NCI-H2196 treated with DMSO at 0.1 percent for 48 hours (cell line): ENCODE measurements around the gene EXOC3.

Source experiments
- DNase-seq: peaks from one replicate; lab custom pipeline; 2025; ENCODE audit not compliant: unreplicated experiment; lab: John Stamatoyannopoulos, UW

EXOC3 gene

GRCh38 chr5:425714-426113 is 17.3 kb upstream of the EXOC3 start:
- no peak for DNase-seq

DNA sequence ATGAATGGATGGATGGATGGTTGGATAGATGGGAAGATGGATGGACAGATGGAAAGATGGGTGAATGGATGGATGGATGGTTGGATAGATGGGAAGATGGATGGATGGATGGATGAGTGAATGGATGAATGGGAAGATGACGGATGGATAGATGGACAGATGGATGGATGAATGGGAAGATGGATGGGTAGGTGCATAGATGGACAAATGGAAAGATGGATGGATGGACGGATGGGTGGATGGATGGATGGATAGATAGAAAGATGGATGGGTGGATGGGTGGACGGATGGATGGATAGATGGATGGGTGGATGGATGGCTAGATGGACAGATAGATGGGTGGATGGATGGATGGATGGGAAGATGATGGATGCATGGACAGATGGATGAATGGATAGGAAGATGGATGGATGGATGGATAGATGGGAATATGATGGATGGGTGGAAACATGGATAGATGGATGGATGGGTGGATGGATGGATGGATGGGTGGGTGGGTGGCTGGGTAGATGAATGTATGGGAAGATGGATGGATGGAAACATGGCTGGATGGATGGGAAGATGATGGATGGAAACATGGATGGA is 16.5 kb upstream of the EXOC3 start:
- DNase-seq = no peak

- DNase-seq = no peak
Measured at GRCh38 chr5:427415-428087, 15.4 kb upstream of the EXOC3 start.

DNA sequence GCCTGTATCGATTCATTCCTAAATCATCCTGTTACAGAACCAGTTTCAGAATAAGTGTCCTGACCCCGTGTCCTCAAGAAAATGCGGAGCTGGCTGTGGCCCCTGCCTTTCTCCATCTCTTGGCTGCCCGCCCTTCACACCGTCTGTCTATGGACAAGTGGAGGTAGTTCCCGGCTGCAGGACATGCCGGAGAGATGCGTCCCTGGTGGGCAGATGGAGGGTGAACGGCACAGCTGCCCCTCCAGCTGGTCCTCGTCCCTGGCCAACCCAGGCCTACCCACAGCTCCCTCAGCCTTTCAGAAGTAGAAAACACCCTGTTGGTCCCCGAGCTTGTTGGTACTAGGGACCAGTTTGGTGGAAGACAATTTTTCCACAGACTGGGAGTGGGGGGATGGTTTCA is 14.8 kb upstream of the EXOC3 start:
- no peak for DNase-seq

DNA sequence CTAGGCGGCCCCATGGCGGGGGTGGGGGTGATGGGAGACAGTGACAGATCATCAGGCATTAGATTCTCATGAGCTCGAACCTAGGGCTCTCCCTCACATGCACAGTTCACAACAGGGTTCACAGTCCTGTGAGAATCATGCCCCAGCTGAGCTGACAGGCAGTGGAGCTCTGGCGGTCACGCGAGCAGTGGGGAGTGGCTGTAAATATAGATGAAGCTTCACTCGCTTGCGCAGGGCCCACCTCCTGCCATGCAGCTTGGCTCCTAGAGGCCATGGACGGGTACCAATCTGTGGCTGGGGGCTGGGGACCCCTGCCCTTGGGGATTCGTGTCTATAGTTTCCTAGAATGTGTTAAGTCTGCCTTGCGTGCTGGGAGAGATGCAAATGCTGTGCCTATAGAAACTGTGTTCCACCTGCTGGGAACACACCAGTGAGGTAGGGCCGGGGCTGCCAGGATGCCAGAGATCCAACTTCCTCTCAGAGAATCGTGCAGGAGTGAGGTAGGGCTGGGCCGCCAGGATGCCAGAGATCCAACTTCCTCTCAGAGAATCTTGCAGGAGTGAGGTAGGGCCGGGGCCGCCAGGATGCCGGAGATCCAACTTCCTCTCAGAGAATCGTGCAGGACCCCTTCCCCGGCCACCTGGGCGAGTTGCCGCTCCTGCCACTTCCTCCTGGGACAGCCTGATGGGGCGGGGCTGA is 14.1 kb upstream of the EXOC3 start:
- no peak for DNase-seq

- no peak for DNase-seq
Measured at GRCh38 chr5:429453-430188, 13.4 kb upstream of the EXOC3 start.

GRCh38 chr5:430214-430925 is 12.6 kb upstream of the EXOC3 start:
- no peak for DNase-seq

DNA sequence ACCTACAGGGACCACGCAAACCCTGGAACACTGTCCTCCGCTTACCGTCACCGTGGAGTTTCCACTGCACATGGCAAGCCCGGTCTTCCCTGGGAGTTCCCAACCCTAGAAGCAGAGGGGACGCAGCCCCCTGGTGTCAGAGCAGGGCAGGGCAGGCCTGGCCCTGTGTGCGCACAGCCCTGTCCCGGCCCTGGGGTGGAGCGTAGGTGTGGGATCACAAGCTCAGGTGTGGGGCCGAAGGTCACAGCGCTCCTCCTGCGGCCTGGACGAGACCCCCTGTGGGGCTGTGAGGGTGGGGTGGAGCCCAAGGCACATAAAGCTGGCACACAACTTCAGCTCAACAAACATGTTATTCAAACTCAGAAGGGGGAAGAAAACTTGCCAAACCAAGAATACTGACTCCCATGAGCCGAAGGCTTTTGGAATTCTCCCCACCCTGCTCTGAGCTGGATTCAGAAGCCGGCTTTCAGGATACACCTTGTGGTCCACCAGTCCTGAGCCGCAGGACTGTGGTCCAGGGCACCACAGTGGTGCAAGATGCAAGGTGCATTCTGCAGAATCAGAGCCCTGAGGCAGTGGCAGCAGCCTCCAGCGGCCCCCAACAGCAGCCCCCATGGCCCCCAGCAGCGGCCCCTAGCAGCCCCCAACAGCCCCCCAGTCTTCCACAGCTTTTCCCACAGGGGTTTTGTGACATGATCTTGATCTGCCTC is 11.8 kb upstream of the EXOC3 start:
- DNase-seq = no peak

- DNase-seq = no peak
Measured at GRCh38 chr5:431711-432050, 11.3 kb upstream of the EXOC3 start.

- no peak for DNase-seq
Measured at GRCh38 chr5:432201-432927, 10.6 kb upstream of the EXOC3 start.

DNA sequence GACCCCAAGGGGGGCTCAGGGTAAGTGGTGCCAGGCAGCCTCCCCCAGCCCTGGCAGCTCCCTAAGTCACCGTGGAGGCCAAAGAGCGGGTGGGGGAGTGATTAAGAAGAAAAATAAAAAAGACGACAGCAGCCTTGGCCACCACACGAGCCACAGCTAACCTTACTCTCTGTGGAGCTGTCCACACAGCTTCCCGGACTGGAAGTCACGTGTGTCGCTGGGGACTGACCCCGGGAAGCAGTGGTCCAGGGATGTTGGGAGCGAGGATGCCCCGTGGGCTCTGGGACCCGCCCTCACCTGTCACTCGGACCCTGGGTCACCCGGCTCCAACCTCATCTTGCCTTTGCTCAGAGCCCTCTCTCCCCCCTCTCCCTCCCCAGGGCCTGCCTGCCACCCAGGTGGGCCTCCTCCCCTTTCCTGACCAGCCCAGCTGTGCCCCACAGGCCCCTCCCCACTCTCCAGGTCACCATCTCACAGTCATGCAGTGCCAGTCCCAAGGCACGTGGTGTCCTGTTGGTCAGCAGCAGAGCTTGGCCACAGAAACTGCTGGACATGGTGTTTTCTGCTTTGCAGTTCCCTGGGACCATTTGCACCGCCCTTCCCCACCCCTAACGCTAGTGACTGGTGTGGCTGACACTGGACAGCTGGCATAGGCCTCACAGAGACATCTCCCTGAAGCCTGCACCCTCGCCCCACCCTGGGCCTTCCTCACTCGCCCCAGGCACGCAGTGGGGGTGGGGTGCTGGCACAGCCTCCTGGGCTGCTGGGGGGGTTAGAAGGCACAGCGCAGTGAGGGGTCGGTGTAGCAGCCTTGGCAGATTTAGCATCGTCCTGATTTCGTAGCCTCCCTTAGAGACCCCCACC is 9.8 kb upstream of the EXOC3 start:
- no peak for DNase-seq

GRCh38 chr5:433836-434235 is 9.1 kb upstream of the EXOC3 start:
- DNase-seq = no peak

- DNase-seq = no peak
Measured at GRCh38 chr5:434443-435146, 8.4 kb upstream of the EXOC3 start.

- DNase-seq = no peak
Measured at GRCh38 chr5:435156-435790, 7.7 kb upstream of the EXOC3 start.

- peak; percentile 13 for DNase-seq
Measured at GRCh38 chr5:435961-436640, 6.9 kb upstream of the EXOC3 start.

DNA sequence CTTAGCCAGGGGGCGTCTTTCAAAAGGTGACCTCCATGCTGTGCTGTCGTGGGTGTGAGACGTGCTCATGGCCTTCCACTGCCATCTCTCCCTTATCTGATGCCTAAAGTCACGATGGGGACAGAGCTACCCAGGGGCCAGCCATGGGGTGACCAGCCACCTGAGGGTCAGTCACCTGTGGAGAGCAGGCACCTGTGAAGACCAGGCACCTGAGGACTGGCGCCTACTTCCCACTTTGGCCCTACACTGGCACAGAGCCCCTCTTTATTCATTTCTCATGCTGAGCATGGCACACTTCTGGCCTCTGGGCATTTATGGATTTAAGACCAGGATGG is 6.4 kb upstream of the EXOC3 start:
- no peak for DNase-seq

- no peak for DNase-seq
Measured at GRCh38 chr5:437281-437771, 5.7 kb upstream of the EXOC3 start.
